Measurements from ENCODE around the gene PPL. TPM values are rescaled to one million over a fixed set of nuclear protein-coding genes. Genes with fewer than 3 reads are reported as not detected.
"Not testable (repeated sequence)": the region's sequence is repeated elsewhere in the genome, so short reads cannot be mapped to it uniquely, and the experiment has no call there.

The PPL gene
- total RNA-seq, 1 donor from 2014 or later, result not detected

- no peak overlapping the region for H3K27ac Mint-ChIP-seq
- DNase-seq (ENCODE audit: low spot score), result no peak
- no peaks in the 10 kb centered on the region for H3K4me1 Mint-ChIP-seq (ENCODE audit: low read depth)
- H3K4me3 Mint-ChIP-seq (ENCODE audit: low read depth), result no peak overlapping the region
- no peaks in the 10 kb centered on the region for H3K36me3 Mint-ChIP-seq (ENCODE audit: low read depth)
- H3K9me3 Mint-ChIP-seq, result no peaks in the 10 kb centered on the region
- peaks cover 9% of the 10 kb centered on the region for H3K27me3 Mint-ChIP-seq (ENCODE audit: low read depth)
- intact Hi-C loops (cut with micrococcal nuclease), result no loop called here
These were observed 28.0 kb downstream of the PPL start for GRCh38 chr16:4908854-4909401.

GRCh38 chr16:4904942-4905615 lies 31.9 kb downstream of the PPL start:
- H3K27ac Mint-ChIP-seq, result no peak overlapping the region
- H3K9me3 Mint-ChIP-seq, result no peaks in the 10 kb centered on the region
- no peaks in the 10 kb centered on the region for H3K36me3 Mint-ChIP-seq (ENCODE audit: low read depth)
- H3K27me3 Mint-ChIP-seq (ENCODE audit: low read depth), result peaks cover 9% of the 10 kb centered on the region
- H3K4me3 Mint-ChIP-seq (ENCODE audit: low read depth), result no peak overlapping the region
- H3K4me1 Mint-ChIP-seq (ENCODE audit: low read depth), result no peaks in the 10 kb centered on the region
- intact Hi-C loops (cut with micrococcal nuclease), result no loop called here
- no peak for DNase-seq (ENCODE audit: low spot score)

- Mint-ChIP-seq H3K9me3 (no peaks in the 10 kb centered on the region), H3K4me1 (ENCODE audit: low read depth) (no peaks in the 10 kb centered on the region), H3K27ac (no peak overlapping the region), H3K36me3 (ENCODE audit: low read depth) (no peaks in the 10 kb centered on the region), H3K27me3 (ENCODE audit: low read depth) (peaks cover 9% of the 10 kb centered on the region), H3K4me3 (ENCODE audit: low read depth) (no peak overlapping the region)
- intact Hi-C loops (cut with micrococcal nuclease), result no loop called here
- no peak for DNase-seq (ENCODE audit: low spot score)
These were observed 32.6 kb downstream of the PPL start for GRCh38 chr16:4904108-4904941.

GRCh38 chr16:4902038-4902437 lies 34.9 kb downstream of the PPL start:
- no peaks in the 10 kb centered on the region for H3K36me3 Mint-ChIP-seq (ENCODE audit: low read depth)
- intact Hi-C loops (cut with micrococcal nuclease), result no loop called here
- no peak overlapping the region for H3K27ac Mint-ChIP-seq
- H3K27me3 Mint-ChIP-seq (ENCODE audit: low read depth), result peaks cover 5% of the 10 kb centered on the region
- H3K4me1 Mint-ChIP-seq (ENCODE audit: low read depth), result no peaks in the 10 kb centered on the region
- no peak for DNase-seq (ENCODE audit: low spot score)
- H3K4me3 Mint-ChIP-seq (ENCODE audit: low read depth), result no peak overlapping the region
- H3K9me3 Mint-ChIP-seq, result no peaks in the 10 kb centered on the region

- intact Hi-C loops (cut with micrococcal nuclease), result no loop called here
- Mint-ChIP-seq H3K9me3 (no peaks in the 10 kb centered on the region), H3K27me3 (ENCODE audit: low read depth) (peaks cover 2% of the 10 kb centered on the region), H3K27ac (no peak overlapping the region), H3K36me3 (ENCODE audit: low read depth) (no peaks in the 10 kb centered on the region), H3K4me3 (ENCODE audit: low read depth) (no peak overlapping the region), H3K4me1 (ENCODE audit: low read depth) (no peaks in the 10 kb centered on the region)
- DNase-seq (ENCODE audit: low spot score), result no peak
These were observed 36.2 kb downstream of the PPL start for GRCh38 chr16:4900750-4901149.

GRCh38 chr16:4900036-4900435 lies 36.9 kb downstream of the PPL start:
- Mint-ChIP-seq H3K4me1 (ENCODE audit: low read depth) (no peaks in the 10 kb centered on the region), H3K9me3 (no peaks in the 10 kb centered on the region), H3K27me3 (ENCODE audit: low read depth) (peaks cover 2% of the 10 kb centered on the region), H3K36me3 (ENCODE audit: low read depth) (no peaks in the 10 kb centered on the region), H3K4me3 (ENCODE audit: low read depth) (no peak overlapping the region), H3K27ac (no peak overlapping the region)
- intact Hi-C loops (cut with micrococcal nuclease), result no loop called here
- DNase-seq (ENCODE audit: low spot score), result no peak

GRCh38 chr16:4899474-4899846 lies 37.5 kb downstream of the PPL start:
- DNase-seq (ENCODE audit: low spot score), result no peak
- Mint-ChIP-seq H3K27me3 (ENCODE audit: low read depth) (peaks cover 2% of the 10 kb centered on the region), H3K4me1 (ENCODE audit: low read depth) (no peaks in the 10 kb centered on the region), H3K9me3 (no peaks in the 10 kb centered on the region), H3K4me3 (ENCODE audit: low read depth) (no peak overlapping the region), H3K27ac (no peak overlapping the region), H3K36me3 (ENCODE audit: low read depth) (no peaks in the 10 kb centered on the region)
- intact Hi-C loops (cut with micrococcal nuclease), result no loop called here

GRCh38 chr16:4898811-4899473 lies 38.0 kb downstream of the PPL start:
- Mint-ChIP-seq H3K9me3 (no peaks in the 10 kb centered on the region), H3K27ac (no peak overlapping the region), H3K4me3 (ENCODE audit: low read depth) (no peak overlapping the region), H3K36me3 (ENCODE audit: low read depth) (no peaks in the 10 kb centered on the region), H3K27me3 (ENCODE audit: low read depth) (no peaks in the 10 kb centered on the region), H3K4me1 (ENCODE audit: low read depth) (no peaks in the 10 kb centered on the region)
- intact Hi-C loops (cut with micrococcal nuclease), result no loop called here
- no peak for DNase-seq (ENCODE audit: low spot score)

GRCh38 chr16:4897328-4897727 lies 39.6 kb downstream of the PPL start:
- no peak for DNase-seq (ENCODE audit: low spot score)
- Mint-ChIP-seq H3K4me1 (ENCODE audit: low read depth) (no peaks in the 10 kb centered on the region), H3K27ac (no peak overlapping the region), H3K4me3 (ENCODE audit: low read depth) (no peak overlapping the region), H3K9me3 (no peaks in the 10 kb centered on the region), H3K36me3 (ENCODE audit: low read depth) (no peaks in the 10 kb centered on the region), H3K27me3 (ENCODE audit: low read depth) (no peaks in the 10 kb centered on the region)
- intact Hi-C loops (cut with micrococcal nuclease), result no loop called here

- H3K27me3 Mint-ChIP-seq (ENCODE audit: low read depth); H3K4me3 Mint-ChIP-seq (ENCODE audit: low read depth); H3K4me1 Mint-ChIP-seq (ENCODE audit: low read depth); H3K27ac Mint-ChIP-seq; H3K36me3 Mint-ChIP-seq (ENCODE audit: low read depth); intact Hi-C loops (cut with micrococcal nuclease); DNase-seq (ENCODE audit: low spot score); H3K9me3 Mint-ChIP-seq: not testable (repeated sequence)
These were observed 40.2 kb downstream of the PPL start for GRCh38 chr16:4896761-4897160.

- no peaks in the 10 kb centered on the region for H3K4me1 Mint-ChIP-seq (ENCODE audit: low read depth)
- H3K4me3 Mint-ChIP-seq (ENCODE audit: low read depth), result no peak overlapping the region
- H3K9me3 Mint-ChIP-seq, result no peaks in the 10 kb centered on the region
These were observed 41.6 kb downstream of the PPL start for GRCh38 chr16:4895366-4895765.

GRCh38 chr16:4894276-4895150 lies 42.4 kb downstream of the PPL start:
- Mint-ChIP-seq H3K9me3 (no peaks in the 10 kb centered on the region), H3K27me3 (ENCODE audit: low read depth) (no peaks in the 10 kb centered on the region), H3K36me3 (ENCODE audit: low read depth) (no peaks in the 10 kb centered on the region), H3K27ac (no peak overlapping the region), H3K4me3 (ENCODE audit: low read depth) (no peak overlapping the region), H3K4me1 (ENCODE audit: low read depth) (no peaks in the 10 kb centered on the region)
- intact Hi-C loops (cut with micrococcal nuclease), result no loop called here
- DNase-seq (ENCODE audit: low spot score), result no peak

More at GRCh38 chr16:4895366-4895765, 41.6 kb downstream of the PPL start:
- H3K36me3 Mint-ChIP-seq (ENCODE audit: low read depth), result no peaks in the 10 kb centered on the region
- no peaks in the 10 kb centered on the region for H3K27me3 Mint-ChIP-seq (ENCODE audit: low read depth)
- intact Hi-C loops (cut with micrococcal nuclease), result no loop called here
- no peak overlapping the region for H3K27ac Mint-ChIP-seq
- DNase-seq (ENCODE audit: low spot score), result no peak

All from activated T-helper 2 cell treated with anti-CD3 and anti-CD28 coated beads, Interferon-gamma antibody, Interleukin-2, Interleukin-4, amounts not matched to agents 10 μg/mL and 5 μg/mL and 100 μg/mL, durations not matched to agents 14 hours and 24 hours and 36 hours (primary cell).